Gastrocnemius medialis (tissue), 4 donors: ENCODE measurements around the gene LAMP1.
"Not testable (repeated sequence)": the region's sequence is repeated elsewhere in the genome, so short reads cannot be mapped to it uniquely, and the experiment has no call there.

Source experiments
- POLR2A ChIP-seq, 2 donors: fragments of 450-650 bp; IDR thresholded peaks; one replicate each; pipeline ENCODE4 v1.6.1; 2017; ENCODE audit warnings: antibody characterized with exemption in 2 of 2, mild to moderate bottlenecking in 2 of 2, moderate library complexity in 2 of 2
- TF ChIP-seq, protein P1 (sequence below), 5 experiments: fragments of 450-650 bp in 3 of 5; fragments of 200-600 bp in 2 of 5; sonication (generic) in 2 of 5; IDR thresholded peaks in 4 of 5; conservative IDR thresholded peaks in 1 of 5; 1 replicate in 4 of 5; 2 replicates in 1 of 5; pipeline ENCODE4 v1.5.1; 2016 to 2019; ENCODE audit warnings: antibody characterized with exemption in 5 of 5, mild to moderate bottlenecking in 3 of 5, moderate library complexity in 3 of 5

GRCh38 chr13:113368353-113368752 is 71.3 kb downstream of the LAMP1 start:
- TF ChIP-seq, protein P1, sequence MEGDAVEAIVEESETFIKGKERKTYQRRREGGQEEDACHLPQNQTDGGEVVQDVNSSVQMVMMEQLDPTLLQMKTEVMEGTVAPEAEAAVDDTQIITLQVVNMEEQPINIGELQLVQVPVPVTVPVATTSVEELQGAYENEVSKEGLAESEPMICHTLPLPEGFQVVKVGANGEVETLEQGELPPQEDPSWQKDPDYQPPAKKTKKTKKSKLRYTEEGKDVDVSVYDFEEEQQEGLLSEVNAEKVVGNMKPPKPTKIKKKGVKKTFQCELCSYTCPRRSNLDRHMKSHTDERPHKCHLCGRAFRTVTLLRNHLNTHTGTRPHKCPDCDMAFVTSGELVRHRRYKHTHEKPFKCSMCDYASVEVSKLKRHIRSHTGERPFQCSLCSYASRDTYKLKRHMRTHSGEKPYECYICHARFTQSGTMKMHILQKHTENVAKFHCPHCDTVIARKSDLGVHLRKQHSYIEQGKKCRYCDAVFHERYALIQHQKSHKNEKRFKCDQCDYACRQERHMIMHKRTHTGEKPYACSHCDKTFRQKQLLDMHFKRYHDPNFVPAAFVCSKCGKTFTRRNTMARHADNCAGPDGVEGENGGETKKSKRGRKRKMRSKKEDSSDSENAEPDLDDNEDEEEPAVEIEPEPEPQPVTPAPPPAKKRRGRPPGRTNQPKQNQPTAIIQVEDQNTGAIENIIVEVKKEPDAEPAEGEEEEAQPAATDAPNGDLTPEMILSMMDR (IDR thresholded peaks at IDR 0.05 in 4 of 5, conservative IDR thresholded peaks at IDR 0.05 in 1 of 5) = not testable (repeated sequence)
- TF ChIP-seq POLR2A (IDR thresholded peaks at IDR 0.05) = not testable (repeated sequence)
